Esophagus (tissue), 2 donors: ENCODE results near the gene KDM4B. TPM values are rescaled to one million over a fixed set of nuclear protein-coding genes. Genes with fewer than 3 reads are reported as not detected.

ENCODE experiments used
- H3K27ac ChIP-seq, 2 donors: one replicate each; pipeline ENCODE4 v1.5.1; 2013; ENCODE audit warnings: low read depth in 2 of 2, mild to moderate bottlenecking in 2 of 2, inconsistent platforms in 1 of 2, low read length in 1 of 2, moderate library complexity in 1 of 2
- H3K27me3 ChIP-seq, 2 donors: one replicate each; pipeline ENCODE4 v1.6.1; 2013; ENCODE audit warnings: low read length in 2 of 2, control low read depth in 1 of 2, mild to moderate bottlenecking in 1 of 2; ENCODE audit not compliant: insufficient read depth in 2 of 2, control insufficient read depth in 1 of 2
- H3K36me3 ChIP-seq, 2 donors: one replicate each; pipeline ENCODE4 v1.6.1; 2013; ENCODE audit warnings: low read length in 1 of 2; ENCODE audit not compliant: control insufficient read depth in 2 of 2, insufficient read depth in 2 of 2
- H3K4me1 ChIP-seq, 2 donors: one replicate each; pipeline ENCODE4 v1.6.1; 2013; ENCODE audit warnings: low read length in 1 of 2; ENCODE audit not compliant: control insufficient read depth in 2 of 2, insufficient read depth in 2 of 2
- H3K4me3 ChIP-seq, 2 donors: one replicate each; pipeline ENCODE4 v1.5.1; 2013; ENCODE audit warnings: low read length in 2 of 2, mild to moderate bottlenecking in 2 of 2, low read depth in 1 of 2, moderate library complexity in 1 of 2
- H3K9me3 ChIP-seq, 2 donors: one replicate each; pipeline ENCODE4 v1.6.1; 2013; ENCODE audit warnings: mild to moderate bottlenecking in 2 of 2, low read depth in 1 of 2, low read length in 1 of 2, moderate library complexity in 1 of 2; ENCODE audit not compliant: control insufficient read depth in 2 of 2, insufficient read depth in 1 of 2
- WGBS, 2 donors: extraction: QIAGEN DNeasy Blood & Tissue Kit; methylation state at CpG; one replicate each; pipeline ENCODE4 v1.1.7; 2013; 5-methylcytosine and 5-hydroxymethylcytosine counted together
- polyA plus RNA-seq, 2 donors: library from polyadenylated mRNA; stranded (reverse); fragments of 200-250 nt; gene quantifications; one replicate each; pipeline ENCODE4 v1.2.3, GENCODE V29; 2013
- donor health status: healthy with polysubstance abuse.
- donor health status: Bipolar disorder and iron deficiency.

The KDM4B gene
- polyA plus RNA-seq, 2 donors: 10.7 to 26.7 TPM

GRCh38 chr19:5042556-5042955, 73.6 kb downstream of the KDM4B start:
- no peaks in the 10 kb centered on the region for H3K27me3 ChIP-seq
- H3K36me3 ChIP-seq: peaks cover 0 to 39% of the 10 kb centered on the region in 2 donors
- no peaks in the 10 kb centered on the region for H3K9me3 ChIP-seq
- peaks cover 11 to 28% of the 10 kb centered on the region in 2 donors for H3K4me1 ChIP-seq
- 69% methylated on average over 18 of the region's 18 CpGs for whole genome bisulfite sequencing, 2 donors
- H3K4me3 ChIP-seq: no peak overlapping the region
- no peak overlapping the region for H3K27ac ChIP-seq

- no peak overlapping the region for H3K27ac ChIP-seq
- H3K4me1 ChIP-seq: peaks cover 3 to 35% of the 10 kb centered on the region in 2 donors
- 90 to 95% methylated on average over 16 of the region's 16 CpGs for WGBS, 2 donors
- H3K9me3 ChIP-seq: no peaks in the 10 kb centered on the region
- no peak overlapping the region for H3K4me3 ChIP-seq
- H3K27me3 ChIP-seq: no peaks in the 10 kb centered on the region
- H3K36me3 ChIP-seq: peaks cover 0 to 32% of the 10 kb centered on the region in 2 donors
Measured at GRCh38 chr19:5045029-5045428, 76.1 kb downstream of the KDM4B start.

- H3K36me3 ChIP-seq: peaks cover 0 to 25% of the 10 kb centered on the region in 2 donors
Measured at GRCh38 chr19:5045956-5046338, 77.0 kb downstream of the KDM4B start.

GRCh38 chr19:5046339-5047039, 77.6 kb downstream of the KDM4B start:
- no peaks in the 10 kb centered on the region for H3K9me3 ChIP-seq
- peak overlapping the region; percentile 83 to 86 for H3K27ac ChIP-seq
- peaks cover 0 to 23% of the 10 kb centered on the region in 2 donors for H3K36me3 ChIP-seq
- WGBS, 2 donors: 42 to 45% methylated on average over 19 of the region's 19 CpGs
- no peaks in the 10 kb centered on the region for H3K27me3 ChIP-seq
- peaks cover 3 to 35% of the 10 kb centered on the region in 2 donors for H3K4me1 ChIP-seq
- H3K4me3 ChIP-seq: peak overlapping the region in 1 of 2 donors; percentile 1

More at GRCh38 chr19:5045956-5046338, 77.0 kb downstream of the KDM4B start:
- Histone ChIP-seq H3K4me1 (peaks cover 3 to 35% of the 10 kb centered on the region in 2 donors), H3K27ac (peak overlapping the region; percentile 83 to 86), H3K27me3 (no peaks in the 10 kb centered on the region), H3K4me3 (peak overlapping the region in 1 of 2 donors; percentile 1), H3K9me3 (no peaks in the 10 kb centered on the region)
- WGBS, 2 donors: 47 to 56% methylated on average over 8 of the region's 8 CpGs

GRCh38 chr19:5047251-5047935, 78.5 kb downstream of the KDM4B start:
- 90 to 93% methylated on average over 39 of the region's 39 CpGs for WGBS, 2 donors
- Histone ChIP-seq H3K27me3 (no peaks in the 10 kb centered on the region), H3K4me3 (no peak overlapping the region), H3K4me1 (peaks cover 3 to 35% of the 10 kb centered on the region in 2 donors), H3K27ac (peak overlapping the region; percentile 72 to 86), H3K36me3 (peaks cover 0 to 22% of the 10 kb centered on the region in 2 donors), H3K9me3 (no peaks in the 10 kb centered on the region)

- peak overlapping the region; percentile 72 to 86 for H3K27ac ChIP-seq
- H3K36me3 ChIP-seq: peaks cover 0 to 22% of the 10 kb centered on the region in 2 donors
- H3K9me3 ChIP-seq: no peaks in the 10 kb centered on the region
- H3K4me1 ChIP-seq: peaks cover 3 to 35% of the 10 kb centered on the region in 2 donors
- peak overlapping the region in 1 of 2 donors; percentile 1 for H3K4me3 ChIP-seq
- no peaks in the 10 kb centered on the region for H3K27me3 ChIP-seq
- WGBS, 2 donors: 16 to 18% methylated on average over 42 to 44 of the region's 44 CpGs
Measured at GRCh38 chr19:5048091-5048726, 79.3 kb downstream of the KDM4B start.

GRCh38 chr19:5048727-5049553, 80.0 kb downstream of the KDM4B start:
- peaks cover 0 to 26% of the 10 kb centered on the region in 2 donors for H3K36me3 ChIP-seq
- no peaks in the 10 kb centered on the region for H3K27me3 ChIP-seq
- WGBS, 2 donors: 45 to 53% methylated on average over 32 to 36 of the region's 36 CpGs
- no peak overlapping the region for H3K4me3 ChIP-seq
- H3K9me3 ChIP-seq: no peaks in the 10 kb centered on the region
- H3K4me1 ChIP-seq: peaks cover 3 to 35% of the 10 kb centered on the region in 2 donors
- H3K27ac ChIP-seq: peak overlapping the region; percentile 58 to 86

- Histone ChIP-seq H3K27me3 (no peaks in the 10 kb centered on the region), H3K4me1 (peaks cover 3 to 35% of the 10 kb centered on the region in 2 donors), H3K27ac (peak overlapping the region in 1 of 2 donors; percentile 15), H3K36me3 (peaks cover 0 to 29% of the 10 kb centered on the region in 2 donors), H3K4me3 (no peak overlapping the region), H3K9me3 (no peaks in the 10 kb centered on the region)
- 57 to 70% methylated on average over 9 of the region's 9 CpGs for WGBS, 2 donors
Measured at GRCh38 chr19:5049561-5049960, 80.6 kb downstream of the KDM4B start.
